GM21526 (cell line): ENCODE measurements around the gene CHST8.

Experiments
- ATAC-seq: cut with Tn5 transposase; IDR thresholded peaks from one replicate; pipeline ENCODE4 v1.9.1; 2021; ENCODE audit warnings: moderate library complexity; ENCODE audit not compliant: unreplicated experiment, low FRiP score

Gene CHST8

GRCh38 chr19:33819880-33820781, 198.4 kb downstream of the CHST8 start:
- ATAC-seq = no peak

DNA sequence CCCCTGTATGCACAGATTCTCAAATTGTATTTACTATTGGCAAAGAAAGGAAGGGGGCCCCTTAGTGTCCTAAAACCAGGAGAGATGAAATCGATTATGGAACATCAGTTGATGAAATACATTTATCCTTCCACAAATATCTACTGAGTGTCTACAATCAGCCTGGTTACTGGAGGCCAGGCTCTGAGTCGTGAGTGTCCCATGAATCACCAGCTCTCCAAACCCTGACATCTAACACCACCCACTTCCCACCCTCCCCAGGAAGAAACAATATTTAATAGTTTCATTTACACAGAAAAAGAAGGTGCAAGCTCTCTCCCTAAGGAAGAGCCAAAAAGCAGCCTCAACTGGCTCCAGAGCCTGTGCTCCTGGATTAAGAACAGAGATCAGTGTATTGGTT, 200.1 kb downstream of the CHST8 start:
- ATAC-seq = no peak
